Pons (tissue), 1 donor: ENCODE data around the gene DOK6.
A peak's percentile ranks its signal among the peaks of the same experiment; 100 is the strongest.

Source experiments
- DNase-seq: peaks from one replicate; pipeline ENCODE4 v3.0.0-alpha.2; 2016; ENCODE audit warnings: low spot score

Gene DOK6

GRCh38 chr18:69539404-69539803 lies 138.7 kb downstream of the DOK6 start:
- DNase-seq: no peak

- no peak for DNase-seq
Observed at GRCh38 chr18:69556228-69556627, 155.5 kb downstream of the DOK6 start.

GRCh38 chr18:69557282-69557681 lies 156.6 kb downstream of the DOK6 start:
- no peak for DNase-seq

GRCh38 chr18:69558052-69558451 lies 157.4 kb downstream of the DOK6 start:
- no peak for DNase-seq

GRCh38 chr18:69559604-69560003 lies 158.9 kb downstream of the DOK6 start:
- DNase-seq: no peak

GRCh38 chr18:69564602-69565001 lies 163.9 kb downstream of the DOK6 start:
- DNase-seq: no peak

- DNase-seq: no peak
Observed at GRCh38 chr18:69567813-69568488, 167.3 kb downstream of the DOK6 start.

- DNase-seq: no peak
Observed at GRCh38 chr18:69569133-69569532, 168.4 kb downstream of the DOK6 start.

GRCh38 chr18:69574401-69574800 lies 173.7 kb downstream of the DOK6 start:
- DNase-seq: no peak

- peak; percentile 39 for DNase-seq
Observed at GRCh38 chr18:69580107-69580506, 179.4 kb downstream of the DOK6 start.

- DNase-seq: no peak
Observed at GRCh38 chr18:69584429-69584828, 183.7 kb downstream of the DOK6 start.

- no peak for DNase-seq
Observed at GRCh38 chr18:69585696-69586095, 185.0 kb downstream of the DOK6 start.

GRCh38 chr18:69586537-69586936 lies 185.8 kb downstream of the DOK6 start:
- no peak for DNase-seq

- no peak for DNase-seq
Observed at GRCh38 chr18:69588301-69588700, 187.6 kb downstream of the DOK6 start.

- no peak for DNase-seq
Observed at GRCh38 chr18:69590150-69590549, 189.5 kb downstream of the DOK6 start.

GRCh38 chr18:69596345-69596744 lies 195.7 kb downstream of the DOK6 start:
- DNase-seq: no peak

- no peak for DNase-seq
Observed at GRCh38 chr18:69597561-69597960, 196.9 kb downstream of the DOK6 start.

- DNase-seq: no peak
Observed at GRCh38 chr18:69599377-69599776, 198.7 kb downstream of the DOK6 start.

- no peak for DNase-seq
Observed at GRCh38 chr18:69612242-69612641, 211.6 kb downstream of the DOK6 start.

GRCh38 chr18:69616114-69616513 lies 215.4 kb downstream of the DOK6 start:
- no peak for DNase-seq

GRCh38 chr18:69617408-69617807 lies 216.7 kb downstream of the DOK6 start:
- DNase-seq: no peak

GRCh38 chr18:69617888-69618287 lies 217.2 kb downstream of the DOK6 start:
- DNase-seq: no peak

GRCh38 chr18:69622184-69622583 lies 221.5 kb downstream of the DOK6 start:
- DNase-seq: no peak

- no peak for DNase-seq
Observed at GRCh38 chr18:69622961-69623360, 222.3 kb downstream of the DOK6 start.
